ENCODE measurements around the gene GOLGA2. TPM values are rescaled to one million over a fixed set of nuclear protein-coding genes. Genes with fewer than 3 reads are reported as not detected.

Gene GOLGA2
- total and polyA plus RNA-seq, 2 donors (not counting 1 experiment from before 2014, with no cell fraction given): 23.2 to 87.3 TPM

DNA sequence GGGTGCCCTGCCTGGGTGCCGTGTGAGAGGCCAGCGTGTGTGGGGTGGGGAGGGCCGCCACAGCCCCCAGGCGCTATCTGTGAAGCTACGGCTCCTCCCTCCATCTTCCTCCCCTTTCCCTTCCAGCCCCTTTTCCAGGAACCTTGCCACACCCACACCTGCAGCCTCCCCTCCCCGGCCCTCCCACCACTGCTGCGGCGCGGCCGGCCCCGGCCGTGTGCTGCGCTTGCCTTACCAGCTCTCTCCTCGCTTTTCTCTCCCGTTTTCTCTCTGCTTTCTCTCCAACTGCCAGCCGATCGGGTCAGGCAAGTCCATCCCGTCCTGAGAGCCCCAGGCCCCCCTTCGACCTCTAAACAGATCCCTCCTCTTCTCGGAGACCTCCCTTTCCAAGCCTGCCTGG, 21.4 kb downstream of the GOLGA2 start:
- POLR2A ChIA-PET: no interaction called here
- H2AFZ ChIP-seq (ENCODE audit: insufficient read depth, low read depth, low read length, poor library complexity, severe bottlenecking): no peak overlapping the region
- H3K4me2 ChIP-seq (replicated peaks; ENCODE audit: low read depth, low read length, poor library complexity, severe bottlenecking): no peak overlapping the region
- H3K36me3 ChIP-seq (replicated peaks in 1 of 2; ENCODE audit: control extremely low read depth in 1 of 2, control insufficient read depth in 1 of 2, extremely low read depth in 1 of 2, insufficient read depth in 2 of 2, low read length in 1 of 2): peaks cover 3 to 11% of the 10 kb centered on the region in 2 experiments
- no peaks in the 10 kb centered on the region for H3K79me2 ChIP-seq (ENCODE audit: control insufficient read depth, insufficient read depth, low read length)
- no peaks in the 10 kb centered on the region for H3K9me3 ChIP-seq (ENCODE audit: control extremely low read depth in 1 of 3, control insufficient read depth in 2 of 3, insufficient read depth in 1 of 3, low read length in 2 of 3)
- CTCF ChIA-PET: interaction anchor here (0.8 to 2.5 kb wide), 3 partner anchors 19 to 36 kb away, joined by 3 to 14 read pairs (median 3); no protein-coding TSS in a partner anchor
- ATAC-seq (ENCODE audit: low read depth) (no peak), DNase-seq (no peak)
- peaks cover 0 to 4% (median 0%) of the 10 kb centered on the region in 4 experiments for H3K27me3 ChIP-seq (replicated peaks in 1 of 4; ENCODE audit: control extremely low read depth in 1 of 4, control insufficient read depth in 3 of 4, insufficient read depth in 4 of 4, low read length in 3 of 4)
- H3K4me3 ChIP-seq (ENCODE audit: control extremely low read depth in 1 of 5, extremely low read depth in 1 of 5, insufficient read depth in 1 of 5, low read depth in 2 of 5, low read length in 4 of 5): no peak overlapping the region
- no peaks in the 10 kb centered on the region for H4K20me1 ChIP-seq (ENCODE audit: control insufficient read depth, insufficient read depth, low read length, poor library complexity, severe bottlenecking)
- intact Hi-C loops (cut with micrococcal nuclease): loop anchor here (5.0 kb wide), 2 partner anchors 88 to 628 kb away; partner anchors contain the start of genes KYAT1, LRRC8A and SLC27A4
- TF ChIP-seq, protein P1, sequence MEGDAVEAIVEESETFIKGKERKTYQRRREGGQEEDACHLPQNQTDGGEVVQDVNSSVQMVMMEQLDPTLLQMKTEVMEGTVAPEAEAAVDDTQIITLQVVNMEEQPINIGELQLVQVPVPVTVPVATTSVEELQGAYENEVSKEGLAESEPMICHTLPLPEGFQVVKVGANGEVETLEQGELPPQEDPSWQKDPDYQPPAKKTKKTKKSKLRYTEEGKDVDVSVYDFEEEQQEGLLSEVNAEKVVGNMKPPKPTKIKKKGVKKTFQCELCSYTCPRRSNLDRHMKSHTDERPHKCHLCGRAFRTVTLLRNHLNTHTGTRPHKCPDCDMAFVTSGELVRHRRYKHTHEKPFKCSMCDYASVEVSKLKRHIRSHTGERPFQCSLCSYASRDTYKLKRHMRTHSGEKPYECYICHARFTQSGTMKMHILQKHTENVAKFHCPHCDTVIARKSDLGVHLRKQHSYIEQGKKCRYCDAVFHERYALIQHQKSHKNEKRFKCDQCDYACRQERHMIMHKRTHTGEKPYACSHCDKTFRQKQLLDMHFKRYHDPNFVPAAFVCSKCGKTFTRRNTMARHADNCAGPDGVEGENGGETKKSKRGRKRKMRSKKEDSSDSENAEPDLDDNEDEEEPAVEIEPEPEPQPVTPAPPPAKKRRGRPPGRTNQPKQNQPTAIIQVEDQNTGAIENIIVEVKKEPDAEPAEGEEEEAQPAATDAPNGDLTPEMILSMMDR (IDR thresholded peaks at IDR 0.05): no peak
- no peak for TF ChIP-seq EZH2 (IDR thresholded peaks at IDR 0.05; ENCODE audit: borderline replicate concordance, insufficient read depth, low read depth, low read length, poor library complexity, severe bottlenecking)
- H3K4me1 ChIP-seq (ENCODE audit: control insufficient read depth in 2 of 2, insufficient read depth in 2 of 2, low read length in 2 of 2): peaks cover 10 to 26% of the 10 kb centered on the region in 2 donors
- peaks cover 13% of the 10 kb centered on the region for H3K27me3 Mint-ChIP-seq
- WGBS (ENCODE audit: insufficient coverage): 92% methylated on average over 13 of the region's 20 CpGs
- H3K27ac Mint-ChIP-seq: no peak overlapping the region
- H3K27ac ChIP-seq (ENCODE audit: low read length in 2 of 2): no peak overlapping the region
- no peaks in the 10 kb centered on the region for H3K9me3 Mint-ChIP-seq (ENCODE audit: insufficient read depth)
- no peak overlapping the region for H3K9ac ChIP-seq (ENCODE audit: low read length)
- H3K4me1 Mint-ChIP-seq: peaks cover 30% of the 10 kb centered on the region
- no peak overlapping the region for H3K4me3 Mint-ChIP-seq

DNA sequence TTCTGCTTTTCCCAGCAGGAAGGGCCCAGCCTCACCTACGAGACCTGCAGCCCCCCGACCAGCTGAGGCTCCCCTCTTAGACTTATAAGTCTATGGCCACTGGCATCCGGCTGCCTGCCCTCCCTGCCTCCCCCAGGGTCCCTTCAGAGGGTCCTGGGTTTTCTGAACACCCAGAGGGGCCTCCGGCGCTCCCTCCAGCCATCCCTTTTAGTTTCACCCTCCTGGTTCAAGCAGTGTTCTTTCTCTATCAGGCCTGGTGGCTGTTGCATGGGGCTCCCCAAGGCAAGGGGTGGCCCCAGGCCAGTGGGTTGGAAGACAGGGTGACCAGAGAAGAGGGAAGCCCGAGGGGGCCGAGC, 21.8 kb downstream of the GOLGA2 start:
- Histone ChIP-seq H3K9me3 (ENCODE audit: control extremely low read depth in 1 of 3, control insufficient read depth in 2 of 3, insufficient read depth in 1 of 3, low read length in 2 of 3) (no peaks in the 10 kb centered on the region), H3K4me2 (replicated peaks; ENCODE audit: low read depth, low read length, poor library complexity, severe bottlenecking) (no peak overlapping the region), H3K27me3 (replicated peaks in 1 of 4; ENCODE audit: control extremely low read depth in 1 of 4, control insufficient read depth in 3 of 4, insufficient read depth in 4 of 4, low read length in 3 of 4) (peaks cover 0 to 4% (median 0%) of the 10 kb centered on the region in 4 experiments), H3K79me2 (ENCODE audit: control insufficient read depth, insufficient read depth, low read length) (no peaks in the 10 kb centered on the region), H3K36me3 (replicated peaks in 1 of 2; ENCODE audit: control extremely low read depth in 1 of 2, control insufficient read depth in 1 of 2, extremely low read depth in 1 of 2, insufficient read depth in 2 of 2, low read length in 1 of 2) (peaks cover 3 to 11% of the 10 kb centered on the region in 2 experiments), H3K4me3 (ENCODE audit: control extremely low read depth in 1 of 5, extremely low read depth in 1 of 5, insufficient read depth in 1 of 5, low read depth in 2 of 5, low read length in 4 of 5) (no peak overlapping the region), H2AFZ (ENCODE audit: insufficient read depth, low read depth, low read length, poor library complexity, severe bottlenecking) (no peak overlapping the region), H3K27ac (ENCODE audit: low read length in 2 of 2) (no peak overlapping the region), H3K9ac (ENCODE audit: low read length) (no peak overlapping the region), H3K4me1 (ENCODE audit: control insufficient read depth in 2 of 2, insufficient read depth in 2 of 2, low read length in 2 of 2) (peaks cover 10 to 26% of the 10 kb centered on the region in 2 donors), H4K20me1 (ENCODE audit: control insufficient read depth, insufficient read depth, low read length, poor library complexity, severe bottlenecking) (no peaks in the 10 kb centered on the region)
- peaks cover 13% of the 10 kb centered on the region for H3K27me3 Mint-ChIP-seq
- no peaks in the 10 kb centered on the region for H3K9me3 Mint-ChIP-seq (ENCODE audit: insufficient read depth)
- 90% methylated on average over 3 of the region's 7 CpGs for WGBS (ENCODE audit: insufficient coverage)
- ATAC-seq (ENCODE audit: low read depth): no peak
- no peak overlapping the region for H3K27ac Mint-ChIP-seq
- H3K4me3 Mint-ChIP-seq: no peak overlapping the region
- ChIA-PET POLR2A (no interaction called here), CTCF (interaction anchor here (0.8 to 2.5 kb wide), 2 partner anchors 19 to 278 kb away, joined by 3 to 14 read pairs; no protein-coding TSS in a partner anchor)
- DNase-seq: no peak
- H3K4me1 Mint-ChIP-seq: peaks cover 30% of the 10 kb centered on the region
- TF ChIP-seq EZH2 (IDR thresholded peaks at IDR 0.05; ENCODE audit: borderline replicate concordance, insufficient read depth, low read depth, low read length, poor library complexity, severe bottlenecking): no peak
- TF ChIP-seq, protein P1 (IDR thresholded peaks at IDR 0.05): no peak
- intact Hi-C loops (cut with micrococcal nuclease): loop anchor here (5.0 kb wide), 2 partner anchors 88 to 628 kb away; partner anchors contain the start of genes KYAT1, LRRC8A and SLC27A4
